ENCODE results near the gene UNC80. TPM values are rescaled to one million over a fixed set of nuclear protein-coding genes. Genes with fewer than 3 reads are reported as not detected.

UNC80 gene
- total and polyA plus RNA-seq, 2 of the 13 experiments (the other 11 are each of a cell fraction or from before 2014, with no cell fraction given) = not detected

GRCh38 chr2:210002158-210003157 lies 230.8 kb downstream of the UNC80 start, which contains the start of gene RPE (continued):
- TF ChIP-seq ZFP36 (IDR thresholded peaks at IDR 0.05; ENCODE audit: borderline replicate concordance, low read depth, low read length, partially characterized antibody) = no peak
- TF ChIP-seq ZNF501 (CRISPR knock-in tag; IDR thresholded peaks at IDR 0.05) = peak; percentile 73; the same call in 1 of the 2 replicates
- TF ChIP-seq ZNF343 (CRISPR knock-in tag; IDR thresholded peaks at IDR 0.05) = no peak
- 0 out of 2 replicates have a peak, but pooled peaks have one; percentile 52 for TF ChIP-seq ZNF510 (CRISPR knock-in tag; IDR thresholded peaks at IDR 0.05; ENCODE audit: low read depth)
- TF ChIP-seq MEIS1 (CRISPR knock-in tag; IDR thresholded peaks at IDR 0.05; ENCODE audit: borderline replicate concordance) = peak; percentile 78; the same call in 1 of the 2 replicates
- no peak for TF ChIP-seq REXO4 (CRISPR knock-in tag; IDR thresholded peaks at IDR 0.05; ENCODE audit: borderline replicate concordance)
- peak; percentile 42; the same call in 1 of the 2 replicates for TF ChIP-seq ZNF431 (CRISPR knock-in tag; IDR thresholded peaks at IDR 0.05; ENCODE audit: borderline replicate concordance, low read depth)
- TF ChIP-seq ZFP1 (CRISPR knock-in tag; IDR thresholded peaks at IDR 0.05) = no peak
- TF ChIP-seq SMYD3 (CRISPR knock-in tag; IDR thresholded peaks at IDR 0.05) = 0 out of 2 replicates have a peak, but pooled peaks have one; percentile 62
- peak; percentile 59 to 80; a peak in 3 of 4 replicates for TF ChIP-seq HMGXB4 (CRISPR knock-in tag; IDR thresholded peaks at IDR 0.05; ENCODE audit: borderline replicate concordance in 1 of 2, low read depth in 1 of 2)
- TF ChIP-seq, protein P1, sequence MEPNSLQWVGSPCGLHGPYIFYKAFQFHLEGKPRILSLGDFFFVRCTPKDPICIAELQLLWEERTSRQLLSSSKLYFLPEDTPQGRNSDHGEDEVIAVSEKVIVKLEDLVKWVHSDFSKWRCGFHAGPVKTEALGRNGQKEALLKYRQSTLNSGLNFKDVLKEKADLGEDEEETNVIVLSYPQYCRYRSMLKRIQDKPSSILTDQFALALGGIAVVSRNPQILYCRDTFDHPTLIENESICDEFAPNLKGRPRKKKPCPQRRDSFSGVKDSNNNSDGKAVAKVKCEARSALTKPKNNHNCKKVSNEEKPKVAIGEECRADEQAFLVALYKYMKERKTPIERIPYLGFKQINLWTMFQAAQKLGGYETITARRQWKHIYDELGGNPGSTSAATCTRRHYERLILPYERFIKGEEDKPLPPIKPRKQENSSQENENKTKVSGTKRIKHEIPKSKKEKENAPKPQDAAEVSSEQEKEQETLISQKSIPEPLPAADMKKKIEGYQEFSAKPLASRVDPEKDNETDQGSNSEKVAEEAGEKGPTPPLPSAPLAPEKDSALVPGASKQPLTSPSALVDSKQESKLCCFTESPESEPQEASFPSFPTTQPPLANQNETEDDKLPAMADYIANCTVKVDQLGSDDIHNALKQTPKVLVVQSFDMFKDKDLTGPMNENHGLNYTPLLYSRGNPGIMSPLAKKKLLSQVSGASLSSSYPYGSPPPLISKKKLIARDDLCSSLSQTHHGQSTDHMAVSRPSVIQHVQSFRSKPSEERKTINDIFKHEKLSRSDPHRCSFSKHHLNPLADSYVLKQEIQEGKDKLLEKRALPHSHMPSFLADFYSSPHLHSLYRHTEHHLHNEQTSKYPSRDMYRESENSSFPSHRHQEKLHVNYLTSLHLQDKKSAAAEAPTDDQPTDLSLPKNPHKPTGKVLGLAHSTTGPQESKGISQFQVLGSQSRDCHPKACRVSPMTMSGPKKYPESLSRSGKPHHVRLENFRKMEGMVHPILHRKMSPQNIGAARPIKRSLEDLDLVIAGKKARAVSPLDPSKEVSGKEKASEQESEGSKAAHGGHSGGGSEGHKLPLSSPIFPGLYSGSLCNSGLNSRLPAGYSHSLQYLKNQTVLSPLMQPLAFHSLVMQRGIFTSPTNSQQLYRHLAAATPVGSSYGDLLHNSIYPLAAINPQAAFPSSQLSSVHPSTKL (CRISPR knock-in tag; IDR thresholded peaks at IDR 0.05) = peak; percentile 68
- TF ChIP-seq, protein P2, sequence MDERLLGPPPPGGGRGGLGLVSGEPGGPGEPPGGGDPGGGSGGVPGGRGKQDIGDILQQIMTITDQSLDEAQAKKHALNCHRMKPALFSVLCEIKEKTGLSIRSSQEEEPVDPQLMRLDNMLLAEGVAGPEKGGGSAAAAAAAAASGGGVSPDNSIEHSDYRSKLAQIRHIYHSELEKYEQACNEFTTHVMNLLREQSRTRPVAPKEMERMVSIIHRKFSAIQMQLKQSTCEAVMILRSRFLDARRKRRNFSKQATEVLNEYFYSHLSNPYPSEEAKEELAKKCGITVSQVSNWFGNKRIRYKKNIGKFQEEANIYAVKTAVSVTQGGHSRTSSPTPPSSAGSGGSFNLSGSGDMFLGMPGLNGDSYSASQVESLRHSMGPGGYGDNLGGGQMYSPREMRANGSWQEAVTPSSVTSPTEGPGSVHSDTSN (CRISPR knock-in tag; IDR thresholded peaks at IDR 0.05) = no peak
- no peak for TF ChIP-seq ZNF589 (CRISPR knock-in tag; conservative IDR thresholded peaks at IDR 0.05)
- peak; percentile 86 for TF ChIP-seq ZNF230 (CRISPR knock-in tag; IDR thresholded peaks at IDR 0.05)
- peak; percentile 88; the same call in 1 of the 2 replicates for TF ChIP-seq NFKB2 (CRISPR knock-in tag; IDR thresholded peaks at IDR 0.05; ENCODE audit: borderline replicate concordance)
- TF ChIP-seq, protein P3, sequence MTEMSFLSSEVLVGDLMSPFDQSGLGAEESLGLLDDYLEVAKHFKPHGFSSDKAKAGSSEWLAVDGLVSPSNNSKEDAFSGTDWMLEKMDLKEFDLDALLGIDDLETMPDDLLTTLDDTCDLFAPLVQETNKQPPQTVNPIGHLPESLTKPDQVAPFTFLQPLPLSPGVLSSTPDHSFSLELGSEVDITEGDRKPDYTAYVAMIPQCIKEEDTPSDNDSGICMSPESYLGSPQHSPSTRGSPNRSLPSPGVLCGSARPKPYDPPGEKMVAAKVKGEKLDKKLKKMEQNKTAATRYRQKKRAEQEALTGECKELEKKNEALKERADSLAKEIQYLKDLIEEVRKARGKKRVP (CRISPR knock-in tag; IDR thresholded peaks at IDR 0.05) = no peak
- TF ChIP-seq, protein P4, sequence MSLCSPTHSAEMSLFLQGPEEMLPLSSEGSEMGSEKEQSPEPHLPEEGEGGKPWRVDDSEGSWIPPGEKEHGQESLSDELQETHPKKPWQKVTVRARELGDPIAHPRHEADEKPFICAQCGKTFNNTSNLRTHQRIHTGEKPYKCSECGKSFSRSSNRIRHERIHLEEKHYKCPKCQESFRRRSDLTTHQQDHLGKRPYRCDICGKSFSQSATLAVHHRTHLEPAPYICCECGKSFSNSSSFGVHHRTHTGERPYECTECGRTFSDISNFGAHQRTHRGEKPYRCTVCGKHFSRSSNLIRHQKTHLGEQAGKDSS (CRISPR knock-in tag; IDR thresholded peaks at IDR 0.05; ENCODE audit: borderline replicate concordance, low read depth) = peak; percentile 79; the same call in 1 of the 2 replicates
- no peak for TF ChIP-seq ZNF780A (CRISPR knock-in tag; IDR thresholded peaks at IDR 0.05)
